Naive B cell (primary cell): Measurements from ENCODE around the gene GULP1. TPM values are rescaled to one million over a fixed set of nuclear protein-coding genes. Genes with fewer than 3 reads are reported as not detected.
"Not testable (repeated sequence)": the region's sequence is repeated elsewhere in the genome, so short reads cannot be mapped to it uniquely, and the experiment has no call there.

Experiments
- ATAC-seq, 2 donors: fragments of 150-1000 bp; cut with Tn5 transposase; 2 replicates each; pipeline ENCODE4 v1.10.0; 2021; ENCODE audit warnings: low read depth in 2 of 2, mild to moderate bottlenecking in 2 of 2, moderate library complexity in 2 of 2
- DNase-seq: peaks from one replicate; pipeline ENCODE4 v3.0.0; 2022
- H3K27ac Mint-ChIP-seq, 6 donors: one replicate each; pipeline ENCODE4 v1.8.0; 2020 to 2022; ENCODE audit warnings: mild to moderate bottlenecking in 6 of 6, mixed read lengths in 6 of 6, moderate library complexity in 5 of 6, inconsistent platforms in 2 of 6
- H3K27me3 Mint-ChIP-seq, 3 donors: one replicate each; pipeline ENCODE4 v1.8.0; 2021 to 2022; ENCODE audit warnings: mixed read lengths in 3 of 3, mild to moderate bottlenecking in 1 of 3
- H3K36me3 Mint-ChIP-seq, 2 donors: one replicate each; pipeline ENCODE4 v1.8.0; 2020 to 2022; ENCODE audit warnings: mixed read lengths in 2 of 2, inconsistent platforms in 1 of 2, mild to moderate bottlenecking in 1 of 2
- H3K4me1 Mint-ChIP-seq, 3 donors: one replicate each; pipeline ENCODE4 v1.8.0; 2020 to 2022; ENCODE audit warnings: mixed read lengths in 3 of 3, inconsistent platforms in 1 of 3, mild to moderate bottlenecking in 1 of 3, moderate library complexity in 1 of 3
- H3K4me3 Mint-ChIP-seq, 8 donors: one replicate each; pipeline ENCODE4 v1.8.0; 2020 to 2022; ENCODE audit warnings: mild to moderate bottlenecking in 8 of 8, mixed read lengths in 8 of 8, moderate library complexity in 8 of 8, inconsistent platforms in 2 of 8
- H3K9me3 Mint-ChIP-seq, 7 donors: one replicate each; pipeline ENCODE4 v1.8.0; 2020 to 2022; ENCODE audit warnings: mixed read lengths in 7 of 7, mild to moderate bottlenecking in 5 of 7, inconsistent platforms in 2 of 7, moderate library complexity in 1 of 7
- polyA plus RNA-seq, 6 donors: library from polyadenylated mRNA; unstranded; fragments of 300-500 nt; fragmentation: Illumina TruSeq; gene quantifications; one replicate each; pipeline ENCODE4 v1.2.3, GENCODE V29; 2021; ENCODE audit warnings: low read depth in 6 of 6

The GULP1 gene
- polyA plus RNA-seq, 6 donors from 2014 or later = not detected

- Mint-ChIP-seq H3K27ac (no peak overlapping the region), H3K36me3 (no peaks in the 10 kb centered on the region), H3K9me3 (peaks cover 0 to 8% (median 0%) of the 10 kb centered on the region in 7 donors), H3K4me3 (no peak overlapping the region), H3K4me1 (no peaks in the 10 kb centered on the region), H3K27me3 (no peaks in the 10 kb centered on the region)
- DNase-seq (no peak), ATAC-seq (no peak)
These were observed 13.1 kb upstream of the GULP1 start for GRCh38 chr2:188278388-188279092.

GRCh38 chr2:188279093-188279445 is 12.6 kb upstream of the GULP1 start:
- H3K9me3 Mint-ChIP-seq = peaks cover 0 to 8% (median 0%) of the 10 kb centered on the region in 7 donors
- no peaks in the 10 kb centered on the region for H3K4me1 Mint-ChIP-seq
- no peaks in the 10 kb centered on the region for H3K27me3 Mint-ChIP-seq
- DNase-seq (no peak), ATAC-seq (no peak)
- no peak overlapping the region for H3K4me3 Mint-ChIP-seq
- H3K36me3 Mint-ChIP-seq = no peaks in the 10 kb centered on the region
- H3K27ac Mint-ChIP-seq = no peak overlapping the region

GRCh38 chr2:188280811-188281222 is 10.9 kb upstream of the GULP1 start:
- Mint-ChIP-seq H3K36me3 (no peaks in the 10 kb centered on the region), H3K4me3 (no peak overlapping the region), H3K27ac (no peak overlapping the region), H3K4me1 (no peaks in the 10 kb centered on the region), H3K27me3 (no peaks in the 10 kb centered on the region), H3K9me3 (peaks cover 0 to 8% (median 0%) of the 10 kb centered on the region in 7 donors)
- no peak for DNase-seq
- no peak for ATAC-seq

- Mint-ChIP-seq H3K36me3 (no peaks in the 10 kb centered on the region), H3K27ac (no peak overlapping the region), H3K9me3 (peaks cover 0 to 8% (median 3%) of the 10 kb centered on the region in 7 donors), H3K4me3 (no peak overlapping the region), H3K27me3 (no peaks in the 10 kb centered on the region), H3K4me1 (no peaks in the 10 kb centered on the region)
- DNase-seq (no peak), ATAC-seq (no peak)
These were observed 8.8 kb upstream of the GULP1 start for GRCh38 chr2:188282907-188283306.

GRCh38 chr2:188284251-188284650 is 7.4 kb upstream of the GULP1 start:
- ATAC-seq, H3K4me3 Mint-ChIP-seq, DNase-seq, H3K27ac Mint-ChIP-seq, H3K9me3 Mint-ChIP-seq, H3K4me1 Mint-ChIP-seq, H3K27me3 Mint-ChIP-seq, H3K36me3 Mint-ChIP-seq: not testable (repeated sequence)

- Mint-ChIP-seq H3K27me3 (no peaks in the 10 kb centered on the region), H3K27ac (no peak overlapping the region), H3K4me3 (no peak overlapping the region), H3K9me3 (peaks cover 0 to 8% (median 4%) of the 10 kb centered on the region in 7 donors), H3K36me3 (no peaks in the 10 kb centered on the region), H3K4me1 (no peaks in the 10 kb centered on the region)
- DNase-seq (no peak), ATAC-seq (no peak)
These were observed 6.6 kb upstream of the GULP1 start for GRCh38 chr2:188285049-188285448.

GRCh38 chr2:188285774-188286173 is 5.9 kb upstream of the GULP1 start:
- peaks cover 0 to 8% (median 4%) of the 10 kb centered on the region in 7 donors for H3K9me3 Mint-ChIP-seq
- no peak overlapping the region for H3K27ac Mint-ChIP-seq
- no peak overlapping the region for H3K4me3 Mint-ChIP-seq
- H3K4me1 Mint-ChIP-seq = peaks cover 0 to under 1% (median 0%) of the 10 kb centered on the region in 3 donors
- DNase-seq (no peak), ATAC-seq (no peak)
- no peaks in the 10 kb centered on the region for H3K36me3 Mint-ChIP-seq
- H3K27me3 Mint-ChIP-seq = peaks cover under 1 to 4% (median 2%) of the 10 kb centered on the region in 3 donors

- Mint-ChIP-seq H3K4me3 (peak overlapping the region in 3 of 8 donors; percentile 15 to 50 (median 40)), H3K9me3 (peaks cover 0 to 16% (median 4%) of the 10 kb centered on the region in 7 donors)
- no peak for ATAC-seq
These were observed 495 bp upstream of the GULP1 start for GRCh38 chr2:188291142-188291616.

GRCh38 chr2:188292348-188293239 is 920 bp downstream of the GULP1 start:
- Mint-ChIP-seq H3K9me3 (peaks cover 0 to 16% (median 4%) of the 10 kb centered on the region in 7 donors), H3K27me3 (peaks cover 25 to 40% (median 31%) of the 10 kb centered on the region in 3 donors), H3K36me3 (peaks cover 0 to 7% of the 10 kb centered on the region in 2 donors), H3K27ac (no peak overlapping the region), H3K4me3 (no peak overlapping the region), H3K4me1 (peaks cover 5 to 10% (median 8%) of the 10 kb centered on the region in 3 donors)
- DNase-seq (no peak), ATAC-seq (no peak)

More at GRCh38 chr2:188291142-188291616, 495 bp upstream of the GULP1 start:
- H3K27ac Mint-ChIP-seq = no peak overlapping the region
- no peak for DNase-seq
- H3K4me1 Mint-ChIP-seq = peaks cover 5 to 10% (median 8%) of the 10 kb centered on the region in 3 donors
- H3K36me3 Mint-ChIP-seq = peaks cover 0 to 7% of the 10 kb centered on the region in 2 donors
- H3K27me3 Mint-ChIP-seq = peaks cover 25 to 40% (median 31%) of the 10 kb centered on the region in 3 donors

GRCh38 chr2:188293601-188294351 is 2.1 kb downstream of the GULP1 start:
- H3K27ac Mint-ChIP-seq = no peak overlapping the region
- no peak for DNase-seq

GRCh38 chr2:188294352-188294926 is 2.8 kb downstream of the GULP1 start:
- Mint-ChIP-seq H3K4me1 (peaks cover 5 to 10% (median 8%) of the 10 kb centered on the region in 3 donors), H3K36me3 (peaks cover 0 to 7% of the 10 kb centered on the region in 2 donors), H3K27ac (no peak overlapping the region), H3K9me3 (peaks cover 0 to 16% (median 4%) of the 10 kb centered on the region in 7 donors), H3K27me3 (peaks cover 25 to 40% (median 31%) of the 10 kb centered on the region in 3 donors), H3K4me3 (no peak overlapping the region)
- ATAC-seq (no peak), DNase-seq (no peak)

More at GRCh38 chr2:188293601-188294351, 2.1 kb downstream of the GULP1 start:
- Mint-ChIP-seq H3K4me3 (no peak overlapping the region), H3K27me3 (peaks cover 25 to 40% (median 31%) of the 10 kb centered on the region in 3 donors), H3K9me3 (peaks cover 0 to 16% (median 3%) of the 10 kb centered on the region in 7 donors), H3K36me3 (peaks cover 0 to 7% of the 10 kb centered on the region in 2 donors), H3K4me1 (peaks cover 5 to 10% (median 8%) of the 10 kb centered on the region in 3 donors)
- ATAC-seq = no peak

GRCh38 chr2:188295067-188295685 is 3.5 kb downstream of the GULP1 start:
- peaks cover 5 to 10% (median 8%) of the 10 kb centered on the region in 3 donors for H3K4me1 Mint-ChIP-seq
- peaks cover 0 to 16% (median 4%) of the 10 kb centered on the region in 7 donors for H3K9me3 Mint-ChIP-seq
- no peak overlapping the region for H3K27ac Mint-ChIP-seq
- DNase-seq = no peak
- H3K4me3 Mint-ChIP-seq = no peak overlapping the region
- ATAC-seq = no peak
- peaks cover 25 to 40% (median 31%) of the 10 kb centered on the region in 3 donors for H3K27me3 Mint-ChIP-seq
- peaks cover 0 to 7% of the 10 kb centered on the region in 2 donors for H3K36me3 Mint-ChIP-seq
